HCT116 (cell line): ENCODE measurements around the gene MAP3K5. TPM values are rescaled to one million over a fixed set of nuclear protein-coding genes. Genes with fewer than 3 reads are reported as not detected.

Source experiments
- ATAC-seq: fragments of 200-7000 bp; cut with Tn5 transposase; 2 replicates; pipeline ENCODE4 v1.9.1; 2020; ENCODE audit warnings: mild to moderate bottlenecking, moderate library complexity
- BruUV-seq: library from RNA; stranded (reverse); fragments of 400-500 nt; replicated peaks from 2 replicates; lab custom pipeline; 2021; lab: Mats Ljungman, UMichigan
- CTCF ChIA-PET: fragments of 300-600 bp; sonication (Branson Sonifier 250); formaldehyde crosslinking; loops from one replicate; lab custom pipeline; 2021; ENCODE audit warnings: antibody characterized with exemption; lab: Charles Lee
- POLR2A ChIA-PET: fragments of 300-600, 350-600 bp; sonication (Branson Sonifier 250); formaldehyde crosslinking; loops from one replicate; lab custom pipeline; 2021; ENCODE audit warnings: antibody characterized with exemption; lab: Charles Lee
- RAD21 ChIA-PET, 2 experiments: fragments of 300-600 bp; sonication (Branson Sonifier 250); formaldehyde crosslinking; loops; one replicate each; lab custom pipeline; 2023; ENCODE audit warnings: low total read pairs in 2 of 2; ENCODE audit not compliant: uncharacterized antibody in 2 of 2, unreplicated experiment in 2 of 2, low non-redundant PET in 1 of 2; lab: Charles Lee
- DNase-seq: peaks from one replicate; pipeline ENCODE4 v3.0.0-alpha.2; 2010; ENCODE audit warnings: low read depth, low spot score
- H2AFZ ChIP-seq: fragments of 200-600 bp; shearing (Covaris generic), sonication (generic); 2 replicates; pipeline ENCODE4 v1.6.1; 2017; ENCODE audit warnings: low read depth, mixed run types, mixed read lengths, antibody characterized with exemption, low read length; ENCODE audit not compliant: poor library complexity, severe bottlenecking
- H3K27ac ChIP-seq: 2 replicates; pipeline ENCODE4 v1.5.1; 2012; ENCODE audit warnings: low read depth, low read length
- H3K27me3 ChIP-seq: fragments of 200-600 bp; sonication (generic); 2 replicates; pipeline ENCODE4 v1.6.1; 2016; ENCODE audit warnings: mixed run types, low read length, mixed read lengths; ENCODE audit not compliant: insufficient read depth
- H3K36me3 ChIP-seq, 2 experiments: fragments of 200-500 bp in 1 of 2; fragments of 200-600 bp in 1 of 2; sonication (Bioruptor generic) in 1 of 2; sonication (generic) in 1 of 2; 2 replicates each; pipeline versions ENCODE4 v1.5.1 to v1.6.1; 2014 to 2016; ENCODE audit warnings: low read length in 2 of 2, inconsistent platforms in 1 of 2, mixed read lengths in 1 of 2, mixed run types in 1 of 2; ENCODE audit not compliant: insufficient read depth in 2 of 2, control insufficient read depth in 1 of 2
- H3K4me1 ChIP-seq, 2 experiments: fragments of 200-600 bp in 1 of 2; sonication (generic) in 1 of 2; 2 replicates each; pipeline versions ENCODE4 v1.5.1 to v1.6.1; 2012 to 2017; ENCODE audit warnings: low read length in 2 of 2, inconsistent platforms in 1 of 2, mild to moderate bottlenecking in 1 of 2, mixed read lengths in 1 of 2, mixed run types in 1 of 2, moderate library complexity in 1 of 2; ENCODE audit not compliant: insufficient read depth in 2 of 2, control insufficient read depth in 1 of 2
- H3K4me2 ChIP-seq: fragments of 200-600 bp; sonication (generic); 2 replicates; pipeline ENCODE4 v1.6.1; 2017; ENCODE audit warnings: mixed run types, low read length, mixed read lengths
- H3K4me3 ChIP-seq, 2 experiments: fragments of 200-600 bp in 1 of 2; sonication (generic) in 1 of 2; replicated peaks in 1 of 2; 2 replicates each; pipeline ENCODE4 v1.5.1; 2011 to 2016; ENCODE audit warnings: low read length in 2 of 2, control low read depth in 1 of 2, low read depth in 1 of 2, mild to moderate bottlenecking in 1 of 2, mixed read lengths in 1 of 2, mixed run types in 1 of 2
- H3K79me2 ChIP-seq: fragments of 200-600 bp; sonication (generic); 2 replicates; pipeline ENCODE4 v1.6.1; 2017; ENCODE audit warnings: mild to moderate bottlenecking, mixed run types, low read length, moderate library complexity, mixed read lengths; ENCODE audit not compliant: insufficient read depth
- H3K9ac ChIP-seq: fragments of 200-600 bp; sonication (generic); 2 replicates; pipeline ENCODE4 v1.6.1; 2016; ENCODE audit warnings: low read length, mixed read lengths
- H3K9me2 ChIP-seq: fragments of 200-600 bp; sonication (generic), shearing (Covaris generic); 2 replicates; pipeline ENCODE4 v1.6.1; 2017; ENCODE audit warnings: mixed run types, mild to moderate bottlenecking, moderate library complexity; ENCODE audit not compliant: insufficient read depth
- H3K9me3 ChIP-seq, 2 experiments: fragments of 200-500 bp in 1 of 2; fragments of 200-600 bp in 1 of 2; sonication (Bioruptor generic) in 1 of 2; sonication (generic) in 1 of 2; 2 replicates each; pipeline ENCODE4 v1.6.1; 2014 to 2017; ENCODE audit warnings: low read length in 2 of 2, mixed read lengths in 2 of 2, inconsistent platforms in 1 of 2, low read depth in 1 of 2, mild to moderate bottlenecking in 1 of 2, mixed run types in 1 of 2, moderate library complexity in 1 of 2; ENCODE audit not compliant: control insufficient read depth in 1 of 2, insufficient read depth in 1 of 2
- H4K20me1 ChIP-seq: fragments of 200-600 bp; sonication (generic), shearing (Covaris generic); 2 replicates; pipeline ENCODE4 v1.6.1; 2017; ENCODE audit warnings: mixed run types, mild to moderate bottlenecking, moderate library complexity; ENCODE audit not compliant: insufficient read depth
- EGR1 ChIP-seq: IDR thresholded peaks from 2 replicates; pipeline ENCODE4 v1.6.1; 2012; ENCODE audit warnings: low read depth
- EZH2 ChIP-seq: fragments of 200-600 bp; sonication (generic); IDR thresholded peaks from 2 replicates; pipeline ENCODE4 v1.6.1; 2017; ENCODE audit warnings: antibody characterized with exemption, mixed run types
- EZH2phosphoT487 ChIP-seq: fragments of 200-600 bp; IDR thresholded peaks from 2 replicates; pipeline ENCODE4 v1.6.1; 2018; ENCODE audit warnings: antibody characterized with exemption, borderline replicate concordance
- FOSL1 ChIP-seq: IDR thresholded peaks from 2 replicates; pipeline ENCODE4 v1.6.1; 2012; ENCODE audit warnings: low read depth
- JUND ChIP-seq: IDR thresholded peaks from 2 replicates; pipeline ENCODE4 v1.6.1; 2012
- MAX ChIP-seq: IDR thresholded peaks from 2 replicates; pipeline ENCODE4 v1.6.1; 2012
- POLR2A ChIP-seq: IDR thresholded peaks from 2 replicates; pipeline ENCODE4 v1.7.0; 2011; ENCODE audit warnings: borderline replicate concordance; ENCODE audit not compliant: insufficient read depth, insufficient read length; ENCODE audit errors: extremely low read depth
- RAD21 ChIP-seq: IDR thresholded peaks from 2 replicates; pipeline ENCODE4 v1.6.1; 2012; ENCODE audit warnings: low read depth, mild to moderate bottlenecking
- SIN3A ChIP-seq: IDR thresholded peaks from 2 replicates; pipeline ENCODE4 v1.6.1; 2012; ENCODE audit warnings: low read depth
- YY1 ChIP-seq: IDR thresholded peaks from 2 replicates; pipeline ENCODE4 v1.6.1; 2011; ENCODE audit warnings: low read length, low read depth, moderate library complexity, mild to moderate bottlenecking; ENCODE audit not compliant: insufficient replicate concordance; ENCODE audit errors: extremely low read depth
- ZFX ChIP-seq: fragments of 450-650 bp; IDR thresholded peaks from 2 replicates; pipeline ENCODE4 v1.6.1; 2017
- ZNF274 ChIP-seq: fragments of 200-500 bp; sonication (Bioruptor generic); IDR thresholded peaks from 2 replicates; pipeline ENCODE4 v1.6.1; 2014; ENCODE audit warnings: mild to moderate bottlenecking, low read depth, low read length, inconsistent platforms
- intact Hi-C: fragments of 100-400 bp; cut with micrococcal nuclease; formaldehyde crosslinking; loops from 2 replicates; pipeline ENCODE4 v1.10.0; 2022
- total RNA-seq: library from RNA; stranded (reverse); gene quantifications from one replicate; pipeline ENCODE4 v1.2.1, GENCODE V29; 2021; ENCODE audit not compliant: unreplicated experiment
- TF ChIP-seq, protein P1 (sequence below): IDR thresholded peaks from 2 replicates; pipeline ENCODE4 v1.6.1; 2012

MAP3K5 gene
- total RNA-seq, 1 experiment from 2014 or later = 11.8 TPM

GRCh38 chr6:136751991-136752390 lies 40.3 kb downstream of the MAP3K5 start:
- CTCF ChIA-PET = no interaction called here
- BruUV-seq = no TSS peak
- Histone ChIP-seq H3K4me2 (no peak overlapping the region), H3K79me2 (no peaks in the 10 kb centered on the region)
- no peak for TF ChIP-seq SIN3A
- TF ChIP-seq YY1 = no peak
- no peak for TF ChIP-seq ZFX
- no peak for TF ChIP-seq ZNF274
- TF ChIP-seq JUND = no peak
- no peak for TF ChIP-seq RAD21
- no peak for TF ChIP-seq EGR1
- TF ChIP-seq POLR2A = no peak
- TF ChIP-seq, protein P1, sequence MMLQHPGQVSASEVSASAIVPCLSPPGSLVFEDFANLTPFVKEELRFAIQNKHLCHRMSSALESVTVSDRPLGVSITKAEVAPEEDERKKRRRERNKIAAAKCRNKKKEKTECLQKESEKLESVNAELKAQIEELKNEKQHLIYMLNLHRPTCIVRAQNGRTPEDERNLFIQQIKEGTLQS = no peak
- TF ChIP-seq FOSL1 = no peak
- TF ChIP-seq MAX = no peak
- TF ChIP-seq, all 23 proteins: peak for 0
- no peaks in the 10 kb centered on the region for H3K9me2 ChIP-seq
- no peaks in the 10 kb centered on the region for H4K20me1 ChIP-seq
- intact Hi-C loops = no loop called here
- no peak overlapping the region for H3K9ac ChIP-seq
- no peaks in the 10 kb centered on the region for H3K27me3 ChIP-seq
- no peak overlapping the region for H3K4me3 ChIP-seq
- no peaks in the 10 kb centered on the region for H3K9me3 ChIP-seq
- no peak overlapping the region for H2AFZ ChIP-seq
- no peak for DNase-seq
- no peak for ATAC-seq
- H3K36me3 ChIP-seq = no peaks in the 10 kb centered on the region
- ChIA-PET POLR2A (no interaction called here), RAD21 (no interaction called here)
- H3K4me1 ChIP-seq = no peaks in the 10 kb centered on the region
- H3K27ac ChIP-seq = no peak overlapping the region

- DNase-seq (no peak), ATAC-seq (no peak)
- no peak overlapping the region for H2AFZ ChIP-seq
- H3K4me3 ChIP-seq = no peak overlapping the region
- H4K20me1 ChIP-seq = no peaks in the 10 kb centered on the region
- no peaks in the 10 kb centered on the region for H3K9me2 ChIP-seq
- intact Hi-C loops = no loop called here
- no peak overlapping the region for H3K27ac ChIP-seq
- H3K27me3 ChIP-seq = no peaks in the 10 kb centered on the region
- no TSS peak for BruUV-seq
- POLR2A ChIA-PET = no interaction called here
- no peak overlapping the region for H3K4me2 ChIP-seq
- no peak overlapping the region for H3K9ac ChIP-seq
- no peaks in the 10 kb centered on the region for H3K36me3 ChIP-seq
- H3K79me2 ChIP-seq = no peaks in the 10 kb centered on the region
- H3K4me1 ChIP-seq = no peaks in the 10 kb centered on the region
- no peak for TF ChIP-seq EZH2phosphoT487
- TF ChIP-seq JUND = no peak
- TF ChIP-seq, protein P1 = no peak
- TF ChIP-seq ZFX = no peak
- TF ChIP-seq EZH2 = no peak
- CTCF ChIA-PET = no interaction called here
- H3K9me3 ChIP-seq = no peaks in the 10 kb centered on the region
- RAD21 ChIA-PET = no interaction called here
Measured at GRCh38 chr6:136751522-136751956, 40.7 kb downstream of the MAP3K5 start.
